Renal cortex interstitium (tissue), 11 donors: ENCODE data around the gene IFRD1. TPM values are rescaled to one million over a fixed set of nuclear protein-coding genes. Genes with fewer than 3 reads are reported as not detected.

Experiments
- DNase-seq, 11 donors: peaks; one replicate each; pipeline ENCODE4 v3.0.0-alpha.2; 2013; ENCODE audit warnings: low read depth in 9 of 11, low spot score in 4 of 11; ENCODE audit errors: extremely low read depth in 1 of 11
- polyA plus RNA-seq, 3 donors: library from polyadenylated mRNA; unstranded; fragments of 120-200 nt; gene quantifications; one replicate each; pipeline ENCODE4 v1.2.1, GENCODE V29; 2013; ENCODE audit not compliant: insufficient read length in 3 of 3

Gene IFRD1
- polyA plus RNA-seq, 3 donors = 34.2 to 45.0 (median 41.6) TPM

GRCh38 chr7:112476390-112477052 is 26.3 kb downstream of the IFRD1 start:
- no peak for DNase-seq

GRCh38 chr7:112481121-112481736 is 31.0 kb downstream of the IFRD1 start:
- no peak for DNase-seq

- no peak for DNase-seq
These were observed 31.8 kb downstream of the IFRD1 start for GRCh38 chr7:112481833-112482670.

GRCh38 chr7:112484671-112485167 is 34.5 kb downstream of the IFRD1 start:
- no peak for DNase-seq

GRCh38 chr7:112485766-112486165 is 35.5 kb downstream of the IFRD1 start:
- DNase-seq = no peak

GRCh38 chr7:112487457-112488263 is 37.4 kb downstream of the IFRD1 start:
- no peak for DNase-seq

GRCh38 chr7:112488264-112488552 is 37.9 kb downstream of the IFRD1 start:
- DNase-seq = no peak

- DNase-seq = no peak
These were observed 41.9 kb downstream of the IFRD1 start for GRCh38 chr7:112492186-112492585.

- DNase-seq = no peak
These were observed 44.4 kb downstream of the IFRD1 start for GRCh38 chr7:112494656-112495055.

GRCh38 chr7:112495156-112495788 is 45.0 kb downstream of the IFRD1 start:
- no peak for DNase-seq

- peak; percentile 15 to 45 (median 24) for DNase-seq
These were observed 45.7 kb downstream of the IFRD1 start for GRCh38 chr7:112495810-112496462.

GRCh38 chr7:112497481-112497880 is 47.2 kb downstream of the IFRD1 start:
- no peak for DNase-seq

GRCh38 chr7:112500619-112501018 is 50.4 kb downstream of the IFRD1 start:
- DNase-seq = peak in 1 of 11 donors; percentile 22

- no peak for DNase-seq
These were observed 51.7 kb downstream of the IFRD1 start for GRCh38 chr7:112501801-112502503.

- no peak for DNase-seq
These were observed 52.4 kb downstream of the IFRD1 start for GRCh38 chr7:112502700-112503099.

GRCh38 chr7:112503361-112503972 is 53.2 kb downstream of the IFRD1 start:
- no peak for DNase-seq

- DNase-seq = no peak
These were observed 53.9 kb downstream of the IFRD1 start for GRCh38 chr7:112504093-112504695.
